GM21526 (cell line): ENCODE data around the gene FAM13A.
"Not testable (repeated sequence)": the region's sequence is repeated elsewhere in the genome, so short reads cannot be mapped to it uniquely, and the experiment has no call there.

Experiments used
- ATAC-seq: cut with Tn5 transposase; IDR thresholded peaks from one replicate; pipeline ENCODE4 v1.9.1; 2021; ENCODE audit warnings: moderate library complexity; ENCODE audit not compliant: unreplicated experiment, low FRiP score

Gene FAM13A

GRCh38 chr4:88908521-88908920 is 148.5 kb downstream of the FAM13A start:
- no peak for ATAC-seq

- no peak for ATAC-seq
Observed at GRCh38 chr4:88908003-88908402, 149.0 kb downstream of the FAM13A start.

GRCh38 chr4:88907478-88907877 is 149.5 kb downstream of the FAM13A start:
- no peak for ATAC-seq

- not testable (repeated sequence) for ATAC-seq
Observed at GRCh38 chr4:88904240-88904639, 152.7 kb downstream of the FAM13A start.

GRCh38 chr4:88900432-88900831 is 156.6 kb downstream of the FAM13A start:
- ATAC-seq: no peak

- no peak for ATAC-seq
Observed at GRCh38 chr4:88897752-88898151, 159.2 kb downstream of the FAM13A start.

GRCh38 chr4:88897180-88897579 is 159.8 kb downstream of the FAM13A start:
- ATAC-seq: no peak

GRCh38 chr4:88893961-88894360 is 163.0 kb downstream of the FAM13A start:
- ATAC-seq: no peak

GRCh38 chr4:88892646-88893045 is 164.3 kb downstream of the FAM13A start:
- ATAC-seq: no peak

- ATAC-seq: no peak
Observed at GRCh38 chr4:88891636-88892035, 165.3 kb downstream of the FAM13A start.

- ATAC-seq: not testable (repeated sequence)
Observed at GRCh38 chr4:88887409-88887808, 169.6 kb downstream of the FAM13A start.

GRCh38 chr4:88881227-88881569 is 175.8 kb downstream of the FAM13A start:
- no peak for ATAC-seq

GRCh38 chr4:88880501-88881226 is 176.3 kb downstream of the FAM13A start:
- no peak for ATAC-seq

GRCh38 chr4:88879991-88880390 is 177.0 kb downstream of the FAM13A start:
- ATAC-seq: no peak

- no peak for ATAC-seq
Observed at GRCh38 chr4:88878642-88879041, 178.3 kb downstream of the FAM13A start.

GRCh38 chr4:88870428-88870827 is 186.6 kb downstream of the FAM13A start:
- no peak for ATAC-seq

GRCh38 chr4:88868510-88868909 is 188.5 kb downstream of the FAM13A start:
- ATAC-seq: no peak

- ATAC-seq: no peak
Observed at GRCh38 chr4:88866862-88867550, 190.0 kb downstream of the FAM13A start.

GRCh38 chr4:88865466-88865865 is 191.5 kb downstream of the FAM13A start:
- ATAC-seq: no peak

GRCh38 chr4:88865046-88865445 is 191.9 kb downstream of the FAM13A start:
- ATAC-seq: no peak

- ATAC-seq: no peak
Observed at GRCh38 chr4:88860586-88860985, 196.4 kb downstream of the FAM13A start.

GRCh38 chr4:88859191-88859812 is 197.7 kb downstream of the FAM13A start:
- ATAC-seq: peak; percentile 29
